ENCODE results near the gene GAREM1.

The GAREM1 gene

DNA sequence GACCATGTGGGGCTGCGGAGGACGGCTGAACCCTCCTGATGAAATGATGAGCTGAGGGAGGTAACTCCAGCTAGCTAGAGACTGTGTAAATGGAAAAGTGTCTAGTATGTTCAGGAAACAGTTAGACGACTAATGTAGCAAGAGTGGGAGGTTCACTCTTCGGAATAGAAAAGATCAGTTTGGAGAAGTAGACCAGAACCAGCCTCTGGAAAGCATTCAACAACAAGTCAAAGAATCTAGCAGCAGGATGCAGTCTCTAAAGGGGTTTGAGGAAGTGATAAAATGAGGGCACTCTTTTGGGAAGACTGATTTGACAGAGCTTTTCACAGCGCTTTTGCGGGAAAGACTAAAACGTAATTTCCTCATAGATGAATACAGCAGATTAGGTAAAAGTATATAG, 79.6 kb downstream of the GAREM1 start:
- H3K9me3 ChIP-seq (ENCODE audit: control insufficient read depth in 1 of 2, low read length in 2 of 2) = no peaks in the 10 kb centered on the region
- H3K4me3 ChIP-seq (ENCODE audit: low read depth in 1 of 2, low read length in 2 of 2) = no peak overlapping the region
- H3K27ac ChIP-seq (ENCODE audit: low read depth, low read length) = no peak overlapping the region
- H3K36me3 ChIP-seq (ENCODE audit: control insufficient read depth in 1 of 2, insufficient read depth in 2 of 2, low read length in 2 of 2) = no peaks in the 10 kb centered on the region
- H3K4me1 ChIP-seq (ENCODE audit: control insufficient read depth in 1 of 2, insufficient read depth in 2 of 2, low read length in 2 of 2) = peaks cover 0 to 6% of the 10 kb centered on the region in 2 donors
- H3K27me3 ChIP-seq (ENCODE audit: control insufficient read depth in 1 of 2, insufficient read depth in 2 of 2, low read length in 2 of 2) = no peaks in the 10 kb centered on the region
- H3K9ac ChIP-seq (ENCODE audit: low read depth in 1 of 2, low read length in 2 of 2) = no peak overlapping the region

DNA sequence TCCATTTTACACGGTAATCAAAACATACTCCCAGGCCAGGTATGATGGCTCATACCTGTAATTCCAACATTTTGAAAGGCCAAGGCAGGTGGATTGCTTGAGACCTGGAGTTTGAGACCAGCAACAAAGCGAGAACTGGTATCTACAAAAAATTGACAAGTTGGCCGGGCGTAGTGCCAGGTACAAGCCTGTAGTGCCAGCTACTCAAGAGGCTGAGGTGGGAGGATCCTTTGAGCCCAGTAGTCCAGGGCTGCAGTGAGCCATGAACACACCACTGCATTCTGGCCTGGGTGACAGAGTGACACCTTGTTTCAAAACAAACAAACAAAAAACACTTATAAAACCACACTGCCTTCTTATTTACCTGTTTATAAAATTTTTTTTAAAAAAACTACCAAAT, 80.8 kb downstream of the GAREM1 start:
- peaks cover 0 to 6% of the 10 kb centered on the region in 2 donors for H3K4me1 ChIP-seq (ENCODE audit: control insufficient read depth in 1 of 2, insufficient read depth in 2 of 2, low read length in 2 of 2)
- no peak overlapping the region for H3K27ac ChIP-seq (ENCODE audit: low read depth, low read length)
- H3K36me3 ChIP-seq (ENCODE audit: control insufficient read depth in 1 of 2, insufficient read depth in 2 of 2, low read length in 2 of 2) = no peaks in the 10 kb centered on the region
- H3K4me3 ChIP-seq (ENCODE audit: low read depth in 1 of 2, low read length in 2 of 2) = no peak overlapping the region
- no peaks in the 10 kb centered on the region for H3K27me3 ChIP-seq (ENCODE audit: control insufficient read depth in 1 of 2, insufficient read depth in 2 of 2, low read length in 2 of 2)
- H3K9me3 ChIP-seq (ENCODE audit: control insufficient read depth in 1 of 2, low read length in 2 of 2) = no peaks in the 10 kb centered on the region
- H3K9ac ChIP-seq (ENCODE audit: low read depth in 1 of 2, low read length in 2 of 2) = no peak overlapping the region

DNA sequence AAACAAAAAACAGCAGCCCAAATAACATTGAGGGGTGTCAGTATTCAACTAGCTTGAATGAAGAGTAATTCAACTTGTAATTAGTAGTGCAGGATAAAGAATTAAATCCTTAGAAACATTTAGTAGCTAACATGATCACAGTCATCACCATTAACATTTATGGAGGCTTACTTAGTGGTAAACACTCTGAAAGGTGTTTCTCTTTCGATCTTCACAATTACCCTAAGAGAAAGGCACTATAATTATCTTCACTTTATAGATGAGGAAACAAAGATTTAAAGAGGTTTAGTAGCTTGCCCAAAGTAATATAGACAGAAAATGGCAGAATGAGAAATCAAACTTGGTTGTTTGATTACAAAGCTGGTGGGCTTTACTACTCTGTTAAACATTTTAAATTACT, 81.5 kb downstream of the GAREM1 start:
- Histone ChIP-seq H3K27me3 (ENCODE audit: control insufficient read depth in 1 of 2, insufficient read depth in 2 of 2, low read length in 2 of 2) (no peaks in the 10 kb centered on the region), H3K4me1 (ENCODE audit: control insufficient read depth in 1 of 2, insufficient read depth in 2 of 2, low read length in 2 of 2) (peaks cover 0 to 7% of the 10 kb centered on the region in 2 donors), H3K9ac (ENCODE audit: low read depth in 1 of 2, low read length in 2 of 2) (no peak overlapping the region), H3K27ac (ENCODE audit: low read depth, low read length) (no peak overlapping the region), H3K36me3 (ENCODE audit: control insufficient read depth in 1 of 2, insufficient read depth in 2 of 2, low read length in 2 of 2) (no peaks in the 10 kb centered on the region), H3K4me3 (ENCODE audit: low read depth in 1 of 2, low read length in 2 of 2) (no peak overlapping the region), H3K9me3 (ENCODE audit: control insufficient read depth in 1 of 2, low read length in 2 of 2) (no peaks in the 10 kb centered on the region)

DNA sequence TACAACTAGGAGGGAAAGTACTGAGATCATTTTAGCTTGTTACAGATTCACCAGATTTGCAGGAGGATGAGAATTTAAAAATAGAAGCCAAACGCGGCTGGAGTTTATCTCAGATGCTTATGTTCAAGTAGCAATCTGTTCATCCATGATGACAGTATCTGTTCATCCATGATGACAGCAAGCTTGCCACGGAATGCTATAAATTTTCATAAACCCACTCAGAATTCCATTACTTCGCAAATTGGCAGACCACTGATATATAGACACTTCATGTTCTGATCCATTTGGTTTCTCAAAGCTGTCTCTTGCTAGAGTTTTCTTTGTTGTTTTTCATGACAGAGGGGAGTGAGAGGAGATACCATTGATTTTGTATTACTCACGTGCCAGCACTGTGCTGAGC, 84.2 kb downstream of the GAREM1 start:
- Histone ChIP-seq H3K27me3 (ENCODE audit: control insufficient read depth in 1 of 2, insufficient read depth in 2 of 2, low read length in 2 of 2) (no peaks in the 10 kb centered on the region), H3K9ac (ENCODE audit: low read depth in 1 of 2, low read length in 2 of 2) (no peak overlapping the region), H3K4me3 (ENCODE audit: low read depth in 1 of 2, low read length in 2 of 2) (no peak overlapping the region), H3K27ac (ENCODE audit: low read depth, low read length) (no peak overlapping the region), H3K36me3 (ENCODE audit: control insufficient read depth in 1 of 2, insufficient read depth in 2 of 2, low read length in 2 of 2) (no peaks in the 10 kb centered on the region), H3K9me3 (ENCODE audit: control insufficient read depth in 1 of 2, low read length in 2 of 2) (no peaks in the 10 kb centered on the region), H3K4me1 (ENCODE audit: control insufficient read depth in 1 of 2, insufficient read depth in 2 of 2, low read length in 2 of 2) (peaks cover 3 to 13% of the 10 kb centered on the region in 2 donors)

DNA sequence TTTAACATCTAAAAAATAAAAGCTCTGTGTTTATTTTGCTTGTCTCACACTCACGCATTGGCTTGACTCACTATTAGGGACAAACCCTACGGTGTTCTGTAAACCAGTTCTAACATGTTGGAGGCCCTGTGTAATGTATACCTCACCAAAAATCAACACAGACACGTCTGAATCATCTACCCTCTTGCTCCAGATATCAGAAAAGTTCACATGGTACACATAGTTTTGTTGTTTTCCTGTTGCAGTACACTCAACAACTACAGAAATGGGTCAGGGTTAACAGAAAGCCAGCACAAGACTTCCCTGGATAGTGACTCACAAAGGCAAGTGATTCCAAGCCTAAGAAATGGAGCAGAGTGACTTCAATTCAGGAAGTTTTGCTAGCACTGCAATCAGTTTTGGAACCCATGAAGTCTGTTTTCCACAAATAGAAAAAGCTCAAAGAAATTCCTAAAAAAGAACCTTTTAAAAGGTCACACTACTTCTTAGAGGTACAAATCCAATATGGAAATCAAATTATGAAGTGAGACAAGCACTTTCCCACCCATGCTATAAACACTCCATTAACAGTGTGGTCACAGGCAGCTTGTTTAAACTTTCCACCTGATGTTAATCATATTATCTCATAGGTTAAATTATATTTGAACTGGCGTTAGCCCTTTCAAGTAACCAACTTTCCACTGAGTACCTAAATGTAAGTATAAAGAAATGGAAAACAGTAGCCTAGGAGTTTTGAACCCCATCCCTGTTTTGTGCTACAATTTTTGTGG, 87.4 kb downstream of the GAREM1 start:
- Histone ChIP-seq H3K4me1 (ENCODE audit: control insufficient read depth in 1 of 2, insufficient read depth in 2 of 2, low read length in 2 of 2) (peaks cover 11 to 22% of the 10 kb centered on the region in 2 donors), H3K9me3 (ENCODE audit: control insufficient read depth in 1 of 2, low read length in 2 of 2) (no peaks in the 10 kb centered on the region), H3K9ac (ENCODE audit: low read depth in 1 of 2, low read length in 2 of 2) (peak overlapping the region in 1 of 2 donors; percentile 9), H3K27me3 (ENCODE audit: control insufficient read depth in 1 of 2, insufficient read depth in 2 of 2, low read length in 2 of 2) (no peaks in the 10 kb centered on the region), H3K36me3 (ENCODE audit: control insufficient read depth in 1 of 2, insufficient read depth in 2 of 2, low read length in 2 of 2) (no peaks in the 10 kb centered on the region), H3K27ac (ENCODE audit: low read depth, low read length) (peak overlapping the region; percentile 23), H3K4me3 (ENCODE audit: low read depth in 1 of 2, low read length in 2 of 2) (no peak overlapping the region)

DNA sequence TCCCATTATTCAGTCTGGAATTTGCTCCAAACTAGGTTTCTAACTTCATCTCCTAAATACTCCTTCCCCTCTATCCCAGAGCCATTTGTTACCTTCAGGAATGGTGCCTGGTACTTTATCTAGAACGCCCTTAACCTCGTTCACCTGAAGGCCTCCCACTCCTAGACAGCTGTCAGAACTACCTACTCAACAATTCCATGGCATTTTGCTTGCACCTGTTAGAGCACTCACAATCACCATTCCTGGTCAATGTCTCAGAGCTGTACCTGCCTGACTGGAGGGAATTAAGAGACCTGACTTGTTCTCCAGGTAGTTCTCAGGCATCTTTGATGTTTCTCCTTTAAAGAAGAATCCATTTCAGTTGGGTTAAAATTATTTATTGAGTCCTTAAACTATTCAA, 88.9 kb downstream of the GAREM1 start:
- Histone ChIP-seq H3K27ac (ENCODE audit: low read depth, low read length) (no peak overlapping the region), H3K9me3 (ENCODE audit: control insufficient read depth in 1 of 2, low read length in 2 of 2) (no peaks in the 10 kb centered on the region), H3K4me3 (ENCODE audit: low read depth in 1 of 2, low read length in 2 of 2) (no peak overlapping the region), H3K36me3 (ENCODE audit: control insufficient read depth in 1 of 2, insufficient read depth in 2 of 2, low read length in 2 of 2) (no peaks in the 10 kb centered on the region), H3K9ac (ENCODE audit: low read depth in 1 of 2, low read length in 2 of 2) (no peak overlapping the region), H3K27me3 (ENCODE audit: control insufficient read depth in 1 of 2, insufficient read depth in 2 of 2, low read length in 2 of 2) (no peaks in the 10 kb centered on the region), H3K4me1 (ENCODE audit: control insufficient read depth in 1 of 2, insufficient read depth in 2 of 2, low read length in 2 of 2) (peaks cover 11 to 33% of the 10 kb centered on the region in 2 donors)

DNA sequence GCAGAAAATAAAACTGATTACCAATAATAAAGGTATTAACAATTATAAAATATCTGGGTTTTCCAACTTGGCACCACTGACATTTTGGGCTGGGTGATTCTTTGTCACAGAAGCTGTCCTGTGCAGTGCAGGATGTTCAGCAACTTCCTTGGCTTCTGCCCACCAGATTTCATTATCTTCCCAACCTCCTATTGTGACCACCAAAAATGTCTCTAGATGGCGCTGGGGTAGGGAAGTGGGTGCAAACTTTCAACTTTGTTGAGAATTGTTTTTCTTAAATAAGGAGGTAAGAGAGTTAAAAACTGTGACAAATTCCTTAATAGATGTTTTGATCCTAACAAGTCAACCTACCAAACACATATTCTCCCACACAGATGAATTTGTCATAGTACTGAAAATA, 90.1 kb downstream of the GAREM1 start:
- H3K9me3 ChIP-seq (ENCODE audit: control insufficient read depth in 1 of 2, low read length in 2 of 2) = no peaks in the 10 kb centered on the region
- no peaks in the 10 kb centered on the region for H3K27me3 ChIP-seq (ENCODE audit: control insufficient read depth in 1 of 2, insufficient read depth in 2 of 2, low read length in 2 of 2)
- H3K4me3 ChIP-seq (ENCODE audit: low read depth in 1 of 2, low read length in 2 of 2) = no peak overlapping the region
- H3K36me3 ChIP-seq (ENCODE audit: control insufficient read depth in 1 of 2, insufficient read depth in 2 of 2, low read length in 2 of 2) = no peaks in the 10 kb centered on the region
- H3K27ac ChIP-seq (ENCODE audit: low read depth, low read length) = no peak overlapping the region
- H3K4me1 ChIP-seq (ENCODE audit: control insufficient read depth in 1 of 2, insufficient read depth in 2 of 2, low read length in 2 of 2) = peaks cover 11 to 33% of the 10 kb centered on the region in 2 donors
- H3K9ac ChIP-seq (ENCODE audit: low read depth in 1 of 2, low read length in 2 of 2) = no peak overlapping the region

DNA sequence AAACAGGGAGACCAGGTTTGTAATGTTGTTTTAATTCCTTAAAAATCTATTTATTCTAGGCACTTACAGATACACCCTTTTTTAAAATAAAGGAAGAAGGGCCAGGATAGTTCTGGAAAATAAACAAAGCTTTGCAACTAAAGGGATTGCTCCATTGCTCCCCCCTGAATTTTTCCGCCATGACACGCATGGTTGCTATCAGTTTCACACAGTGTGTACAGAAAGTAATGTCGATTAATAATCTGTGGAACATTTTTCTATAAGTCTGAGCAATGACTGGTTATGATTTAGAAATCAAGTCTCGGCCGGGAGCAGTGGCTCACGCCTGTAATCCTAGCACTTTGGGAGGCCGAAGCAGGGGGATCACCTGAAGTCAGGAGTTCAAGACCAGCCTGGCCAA, 90.8 kb downstream of the GAREM1 start:
- H3K9me3 ChIP-seq (ENCODE audit: control insufficient read depth in 1 of 2, low read length in 2 of 2) = no peaks in the 10 kb centered on the region
- H3K27ac ChIP-seq (ENCODE audit: low read depth, low read length) = no peak overlapping the region
- no peak overlapping the region for H3K9ac ChIP-seq (ENCODE audit: low read depth in 1 of 2, low read length in 2 of 2)

DNA sequence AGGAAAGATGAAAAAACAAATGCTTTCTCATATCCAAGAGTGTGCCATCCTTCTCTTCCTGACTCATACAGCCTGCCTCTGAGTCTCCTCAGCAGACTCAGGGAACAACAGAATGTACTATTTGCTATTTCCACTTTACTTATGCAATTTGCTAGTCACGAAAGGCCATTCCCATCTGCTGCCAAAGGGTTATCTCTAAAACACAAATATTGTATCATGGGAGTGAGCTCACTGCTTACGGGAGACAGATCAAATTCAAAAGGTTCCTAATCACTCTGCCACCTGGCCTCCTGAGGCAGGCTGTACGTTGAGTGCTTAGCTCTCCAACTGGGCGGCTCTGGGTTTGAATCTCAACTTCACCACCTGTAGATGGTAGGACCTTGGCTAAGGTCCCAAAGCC, 92.0 kb downstream of the GAREM1 start:
- Histone ChIP-seq H3K9me3 (ENCODE audit: control insufficient read depth in 1 of 2, low read length in 2 of 2) (no peaks in the 10 kb centered on the region), H3K4me3 (ENCODE audit: low read depth in 1 of 2, low read length in 2 of 2) (no peak overlapping the region), H3K27me3 (ENCODE audit: control insufficient read depth in 1 of 2, insufficient read depth in 2 of 2, low read length in 2 of 2) (no peaks in the 10 kb centered on the region), H3K9ac (ENCODE audit: low read depth in 1 of 2, low read length in 2 of 2) (no peak overlapping the region), H3K36me3 (ENCODE audit: control insufficient read depth in 1 of 2, insufficient read depth in 2 of 2, low read length in 2 of 2) (no peaks in the 10 kb centered on the region), H3K4me1 (ENCODE audit: control insufficient read depth in 1 of 2, insufficient read depth in 2 of 2, low read length in 2 of 2) (peaks cover 16 to 39% of the 10 kb centered on the region in 2 donors), H3K27ac (ENCODE audit: low read depth, low read length) (no peak overlapping the region)

More for the DNA sequence above, 90.8 kb downstream of the GAREM1 start:
- Histone ChIP-seq H3K4me3 (ENCODE audit: low read depth in 1 of 2, low read length in 2 of 2) (no peak overlapping the region), H3K36me3 (ENCODE audit: control insufficient read depth in 1 of 2, insufficient read depth in 2 of 2, low read length in 2 of 2) (no peaks in the 10 kb centered on the region), H3K4me1 (ENCODE audit: control insufficient read depth in 1 of 2, insufficient read depth in 2 of 2, low read length in 2 of 2) (peaks cover 11 to 36% of the 10 kb centered on the region in 2 donors), H3K27me3 (ENCODE audit: control insufficient read depth in 1 of 2, insufficient read depth in 2 of 2, low read length in 2 of 2) (no peaks in the 10 kb centered on the region)

DNA sequence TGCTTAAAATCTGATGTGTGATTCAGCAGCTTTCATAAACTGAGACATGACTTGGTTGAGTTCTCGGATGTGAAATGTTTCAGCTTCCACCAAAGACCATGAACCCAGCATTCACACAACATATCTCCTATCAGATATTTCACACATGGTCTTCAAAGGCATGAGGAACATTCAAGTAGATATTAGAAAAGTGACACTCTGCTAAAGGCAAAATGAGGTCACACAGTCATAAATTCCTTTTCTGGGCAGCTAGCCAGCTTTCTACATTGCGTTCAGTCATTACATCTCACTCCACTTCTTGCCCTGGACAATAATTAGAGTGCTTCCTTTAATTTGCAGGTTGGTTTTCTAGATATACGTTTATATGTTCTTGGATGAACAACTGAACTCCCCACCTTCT, 96.7 kb downstream of the GAREM1 start:
- Histone ChIP-seq H3K4me3 (ENCODE audit: low read depth in 1 of 2, low read length in 2 of 2) (no peak overlapping the region), H3K27ac (ENCODE audit: low read depth, low read length) (no peak overlapping the region), H3K9ac (ENCODE audit: low read depth in 1 of 2, low read length in 2 of 2) (no peak overlapping the region), H3K27me3 (ENCODE audit: control insufficient read depth in 1 of 2, insufficient read depth in 2 of 2, low read length in 2 of 2) (no peaks in the 10 kb centered on the region), H3K9me3 (ENCODE audit: control insufficient read depth in 1 of 2, low read length in 2 of 2) (no peaks in the 10 kb centered on the region), H3K36me3 (ENCODE audit: control insufficient read depth in 1 of 2, insufficient read depth in 2 of 2, low read length in 2 of 2) (no peaks in the 10 kb centered on the region), H3K4me1 (ENCODE audit: control insufficient read depth in 1 of 2, insufficient read depth in 2 of 2, low read length in 2 of 2) (peaks cover 27 to 52% of the 10 kb centered on the region in 2 donors)

Measured in duodenal mucosa (tissue), 2 donors.